ENCODE measurements around the gene STUB1. TPM values are rescaled to one million over a fixed set of nuclear protein-coding genes. Genes with fewer than 3 reads are reported as not detected.
"Not testable (repeated sequence)": the region's sequence is repeated elsewhere in the genome, so short reads cannot be mapped to it uniquely, and the experiment has no call there.

Gene STUB1
- total and polyA plus RNA-seq, 2 donors, result 70.2 to 122 TPM

DNA sequence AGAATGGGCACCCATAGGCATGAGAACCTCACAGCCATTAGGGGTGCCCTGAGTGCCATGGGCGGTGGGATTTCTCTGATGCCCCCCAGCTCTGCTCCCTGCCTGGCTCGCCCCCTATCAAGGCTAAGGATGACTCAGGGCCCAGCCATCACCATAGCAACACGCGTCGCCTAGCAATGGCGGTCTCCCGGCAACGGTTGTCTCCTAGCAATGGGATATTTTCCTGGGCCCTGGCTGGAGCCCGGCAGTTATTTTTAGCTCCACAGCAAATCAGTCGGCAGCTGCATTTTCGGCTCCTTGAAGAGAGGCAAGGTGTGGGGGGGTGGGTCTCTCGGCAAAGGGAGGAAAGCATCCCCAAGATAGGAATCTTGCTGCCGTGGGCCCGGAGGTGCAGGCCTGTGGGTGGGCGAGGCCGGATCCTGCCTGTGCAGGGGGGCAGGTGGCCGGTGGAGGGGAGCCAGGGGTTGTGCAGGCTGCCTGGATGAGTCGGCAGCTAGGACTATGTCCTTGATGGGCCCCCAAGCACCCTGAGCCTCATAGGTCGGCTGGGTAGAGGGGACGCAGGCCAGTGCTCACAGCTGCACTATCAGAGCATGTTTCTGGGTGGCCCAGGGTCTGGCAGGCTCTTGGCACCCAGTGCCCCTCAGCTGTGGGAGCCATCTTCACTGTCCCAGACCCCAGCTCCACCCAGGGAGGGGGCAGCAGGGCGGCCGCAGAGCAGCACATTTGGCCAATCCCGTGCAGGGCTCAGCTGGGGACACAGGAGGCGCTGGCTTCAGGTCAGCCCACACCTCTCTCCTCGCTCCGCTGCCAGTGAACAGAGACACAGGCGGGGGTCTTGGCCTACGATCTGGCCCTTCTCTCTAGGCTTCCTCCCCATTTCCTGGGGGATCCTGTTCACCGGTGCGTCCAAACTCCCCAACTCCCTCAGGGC, 29.6 kb downstream of the STUB1 start:
- H3K4me1 ChIP-seq (ENCODE audit: control insufficient read depth in 2 of 2, insufficient read depth in 2 of 2, low read length in 2 of 2), result peaks cover 5 to 15% of the 10 kb centered on the region in 2 donors
- no peaks in the 10 kb centered on the region for H3K9me3 ChIP-seq (ENCODE audit: control insufficient read depth in 2 of 2, insufficient read depth in 1 of 2, low read length in 1 of 2)
- DNase-seq (ENCODE audit: low read depth in 6 of 9, low spot score in 9 of 9), result no peak
- 49% methylated on average over 30 of the region's 30 CpGs for WGBS
- no peaks in the 10 kb centered on the region for H3K36me3 ChIP-seq (ENCODE audit: control insufficient read depth in 2 of 2, insufficient read depth in 2 of 2, low read length in 1 of 2)
- no peak overlapping the region for H3K4me3 ChIP-seq (ENCODE audit: low read length in 2 of 2)
- peaks cover 34 to 82% of the 10 kb centered on the region in 2 donors for H3K27me3 ChIP-seq (ENCODE audit: control insufficient read depth in 2 of 2, insufficient read depth in 1 of 2, low read length in 1 of 2)
- H3K27ac ChIP-seq (ENCODE audit: low read depth in 1 of 2, low read length in 1 of 2), result no peak overlapping the region

DNA sequence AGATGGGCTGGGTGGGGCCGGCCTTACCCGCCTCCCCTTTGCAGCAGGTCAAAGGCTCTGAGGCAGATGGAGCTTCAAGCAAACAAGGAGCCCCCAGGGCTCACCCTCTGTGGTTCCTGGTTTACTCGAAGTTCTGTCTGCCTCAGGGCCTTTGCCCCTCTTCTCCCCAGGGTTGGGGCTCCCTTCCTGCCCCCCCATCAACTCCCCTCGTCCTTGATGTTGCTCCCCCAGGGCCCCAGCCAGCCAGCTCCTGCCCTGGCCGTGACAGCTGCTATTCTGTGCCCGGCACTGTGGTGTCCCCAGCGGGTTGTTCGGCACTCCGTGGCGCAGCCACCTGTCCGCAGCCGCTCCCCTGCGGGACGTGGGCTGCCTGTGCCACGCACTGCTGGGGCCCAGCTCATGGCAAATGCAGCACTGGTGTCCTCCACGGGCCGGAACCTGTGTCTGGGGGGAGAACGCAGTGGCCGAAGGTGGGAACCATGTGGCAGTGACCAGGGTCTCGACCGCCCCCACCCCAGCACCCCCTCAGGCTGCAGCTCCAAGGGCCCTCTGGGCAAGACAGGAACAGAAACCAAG, 30.4 kb downstream of the STUB1 start:
- Histone ChIP-seq H3K27me3 (ENCODE audit: control insufficient read depth in 2 of 2, insufficient read depth in 1 of 2, low read length in 1 of 2) (peaks cover 26 to 81% of the 10 kb centered on the region in 2 donors), H3K9me3 (ENCODE audit: control insufficient read depth in 2 of 2, insufficient read depth in 1 of 2, low read length in 1 of 2) (no peaks in the 10 kb centered on the region), H3K27ac (ENCODE audit: low read depth in 1 of 2, low read length in 1 of 2) (no peak overlapping the region), H3K4me1 (ENCODE audit: control insufficient read depth in 2 of 2, insufficient read depth in 2 of 2, low read length in 2 of 2) (peaks cover 5 to 15% of the 10 kb centered on the region in 2 donors), H3K4me3 (ENCODE audit: low read length in 2 of 2) (no peak overlapping the region), H3K36me3 (ENCODE audit: control insufficient read depth in 2 of 2, insufficient read depth in 2 of 2, low read length in 1 of 2) (no peaks in the 10 kb centered on the region)
- 77% methylated on average over 21 of the region's 21 CpGs for WGBS
- no peak for DNase-seq (ENCODE audit: low read depth in 6 of 9, low spot score in 9 of 9)

DNA sequence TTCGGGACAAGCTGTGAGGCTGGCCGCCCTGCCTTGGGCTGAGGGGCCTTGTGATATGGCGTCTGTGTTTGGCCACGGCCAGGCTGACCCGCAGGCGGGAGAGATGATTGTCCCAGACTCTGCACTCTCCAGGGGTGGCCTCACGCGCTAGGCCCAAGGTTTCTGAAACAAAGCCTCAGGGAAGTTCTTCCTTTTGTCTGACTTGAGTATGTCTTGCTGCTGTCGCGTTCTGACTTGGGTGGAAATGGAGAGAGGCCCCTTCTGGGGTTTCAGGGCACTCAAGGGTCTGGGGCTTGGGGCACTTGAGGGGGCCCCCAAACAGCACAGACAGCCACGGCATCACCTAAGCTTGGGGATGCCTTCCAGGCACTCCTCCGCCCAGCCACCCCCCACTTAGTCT, 30.9 kb downstream of the STUB1 start:
- peaks cover 8 to 17% of the 10 kb centered on the region in 2 donors for H3K4me1 ChIP-seq (ENCODE audit: control insufficient read depth in 2 of 2, insufficient read depth in 2 of 2, low read length in 2 of 2)
- H3K27ac ChIP-seq (ENCODE audit: low read depth in 1 of 2, low read length in 1 of 2), result no peak overlapping the region
- H3K4me3 ChIP-seq (ENCODE audit: low read length in 2 of 2), result no peak overlapping the region
- no peak for DNase-seq (ENCODE audit: low read depth in 6 of 9, low spot score in 9 of 9)
- peaks cover 21 to 83% of the 10 kb centered on the region in 2 donors for H3K27me3 ChIP-seq (ENCODE audit: control insufficient read depth in 2 of 2, insufficient read depth in 1 of 2, low read length in 1 of 2)
- WGBS, result 85% methylated on average over 12 of the region's 12 CpGs
- H3K9me3 ChIP-seq (ENCODE audit: control insufficient read depth in 2 of 2, insufficient read depth in 1 of 2, low read length in 1 of 2), result no peaks in the 10 kb centered on the region
- no peaks in the 10 kb centered on the region for H3K36me3 ChIP-seq (ENCODE audit: control insufficient read depth in 2 of 2, insufficient read depth in 2 of 2, low read length in 1 of 2)

DNA sequence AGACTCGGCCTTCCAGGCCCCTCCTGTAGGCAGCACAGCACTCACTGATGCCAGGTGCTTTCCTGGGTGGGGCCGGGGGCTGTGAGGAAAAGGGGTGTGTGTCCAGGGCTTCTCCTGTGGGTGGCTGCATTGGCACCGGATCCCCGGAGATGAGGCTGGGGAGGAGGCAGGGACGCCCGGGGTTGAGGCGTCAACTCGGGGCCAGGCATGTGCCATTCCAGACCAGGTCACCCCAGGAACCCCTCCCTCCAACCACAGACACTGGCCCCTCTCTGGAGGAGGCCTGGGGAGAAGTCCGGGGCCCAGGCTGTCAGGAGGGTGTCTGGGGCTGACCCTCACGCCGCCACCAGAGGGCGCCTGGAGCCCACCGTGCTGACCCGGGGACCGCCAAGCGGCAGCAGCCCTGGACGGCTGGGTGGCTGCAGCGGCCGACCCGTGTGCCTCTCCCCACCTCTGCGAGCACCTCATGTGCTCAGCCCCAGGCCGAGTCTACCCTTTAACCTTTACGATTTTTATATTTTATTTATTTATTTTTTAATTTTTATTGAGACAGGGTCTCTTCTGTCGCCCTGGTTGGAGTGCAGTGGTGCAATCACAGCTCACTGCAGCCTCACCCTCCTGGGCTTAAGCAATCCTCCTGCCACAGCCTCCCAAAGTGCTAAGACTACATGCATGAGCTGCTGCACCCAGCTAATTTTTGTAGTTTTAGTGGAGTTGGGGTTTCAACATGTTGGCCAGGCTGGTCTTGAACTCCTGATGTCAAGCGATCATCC, 31.5 kb downstream of the STUB1 start:
- Histone ChIP-seq H3K27me3 (ENCODE audit: control insufficient read depth in 2 of 2, insufficient read depth in 1 of 2, low read length in 1 of 2) (peaks cover 15 to 83% of the 10 kb centered on the region in 2 donors), H3K4me1 (ENCODE audit: control insufficient read depth in 2 of 2, insufficient read depth in 2 of 2, low read length in 2 of 2) (peaks cover 14 to 19% of the 10 kb centered on the region in 2 donors), H3K4me3 (ENCODE audit: low read length in 2 of 2) (no peak overlapping the region), H3K36me3 (ENCODE audit: control insufficient read depth in 2 of 2, insufficient read depth in 2 of 2, low read length in 1 of 2) (no peaks in the 10 kb centered on the region), H3K27ac (ENCODE audit: low read depth in 1 of 2, low read length in 1 of 2) (no peak overlapping the region), H3K9me3 (ENCODE audit: control insufficient read depth in 2 of 2, insufficient read depth in 1 of 2, low read length in 1 of 2) (no peaks in the 10 kb centered on the region)
- WGBS, result 14% methylated on average over 25 of the region's 25 CpGs
- DNase-seq (ENCODE audit: low read depth in 6 of 9, low spot score in 9 of 9), result peak in 2 of 9 donors; percentile 69 to 79

DNA sequence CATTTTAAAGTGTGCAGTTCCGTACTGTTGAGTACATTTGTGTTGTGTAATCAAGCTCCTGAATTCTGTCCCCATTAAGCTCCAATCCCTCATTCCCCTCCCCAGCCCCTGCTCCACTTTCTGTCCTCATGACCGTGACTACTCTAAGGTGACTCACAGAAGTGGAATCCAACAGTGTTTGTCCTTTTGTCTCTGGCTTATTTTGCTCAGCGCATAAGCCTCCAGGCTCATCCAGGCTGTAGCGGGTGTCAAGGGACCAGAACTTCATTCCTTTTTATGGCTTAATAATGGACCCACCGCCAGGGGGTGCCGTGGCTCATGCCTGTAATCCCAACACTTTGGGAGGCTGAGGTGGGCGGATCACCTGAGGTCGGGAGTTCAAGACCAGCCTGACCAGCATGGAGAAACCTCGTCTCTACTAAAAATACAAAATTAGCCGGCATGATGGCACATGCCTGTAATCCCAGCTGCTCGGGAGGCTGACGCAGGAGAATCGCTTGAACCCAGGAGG, 32.6 kb downstream of the STUB1 start:
- DNase-seq (ENCODE audit: low read depth in 6 of 9, low spot score in 9 of 9), result peak in 1 of 9 donors; percentile 55
- H3K27ac ChIP-seq (ENCODE audit: low read depth in 1 of 2, low read length in 1 of 2); H3K9me3 ChIP-seq (ENCODE audit: control insufficient read depth in 2 of 2, insufficient read depth in 1 of 2, low read length in 1 of 2); H3K4me3 ChIP-seq (ENCODE audit: low read length in 2 of 2); H3K36me3 ChIP-seq (ENCODE audit: control insufficient read depth in 2 of 2, insufficient read depth in 2 of 2, low read length in 1 of 2): not testable (repeated sequence)
- H3K4me1 ChIP-seq (ENCODE audit: control insufficient read depth in 2 of 2, insufficient read depth in 2 of 2, low read length in 2 of 2), result peaks cover 14 to 26% of the 10 kb centered on the region in 2 donors
- WGBS, result 58% methylated on average over 13 of the region's 13 CpGs
- peaks cover 8 to 83% of the 10 kb centered on the region in 2 donors for H3K27me3 ChIP-seq (ENCODE audit: control insufficient read depth in 2 of 2, insufficient read depth in 1 of 2, low read length in 1 of 2)

DNA sequence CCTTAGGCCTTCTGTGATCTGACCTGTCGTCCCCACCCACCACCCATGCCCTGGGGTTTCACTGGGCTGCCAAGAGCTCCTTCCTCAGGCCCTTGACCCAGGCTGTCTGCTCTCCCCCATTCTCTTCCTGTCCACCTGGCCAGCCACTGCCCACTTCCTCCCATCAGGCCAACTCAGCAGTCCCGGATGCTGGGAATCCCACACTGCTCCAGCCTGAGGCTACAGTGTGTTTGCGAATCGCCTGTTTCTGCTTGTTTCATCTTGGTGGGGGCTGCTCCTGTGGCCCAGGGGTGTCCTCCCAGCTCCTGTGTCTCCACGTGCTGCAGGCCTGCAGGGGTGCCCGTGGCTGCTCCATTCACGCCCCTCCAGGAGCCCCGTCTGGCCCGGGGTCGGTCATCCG, 33.9 kb downstream of the STUB1 start:
- peaks cover 8 to 74% of the 10 kb centered on the region in 2 donors for H3K27me3 ChIP-seq (ENCODE audit: control insufficient read depth in 2 of 2, insufficient read depth in 1 of 2, low read length in 1 of 2)
- WGBS, result 71% methylated on average over 11 of the region's 11 CpGs
- H3K27ac ChIP-seq (ENCODE audit: low read depth in 1 of 2, low read length in 1 of 2), result no peak overlapping the region
- H3K4me3 ChIP-seq (ENCODE audit: low read length in 2 of 2), result no peak overlapping the region
- H3K4me1 ChIP-seq (ENCODE audit: control insufficient read depth in 2 of 2, insufficient read depth in 2 of 2, low read length in 2 of 2), result peaks cover 24 to 39% of the 10 kb centered on the region in 2 donors
- H3K9me3 ChIP-seq (ENCODE audit: control insufficient read depth in 2 of 2, insufficient read depth in 1 of 2, low read length in 1 of 2), result no peaks in the 10 kb centered on the region
- DNase-seq (ENCODE audit: low read depth in 6 of 9, low spot score in 9 of 9), result no peak
- H3K36me3 ChIP-seq (ENCODE audit: control insufficient read depth in 2 of 2, insufficient read depth in 2 of 2, low read length in 1 of 2), result no peaks in the 10 kb centered on the region

DNA sequence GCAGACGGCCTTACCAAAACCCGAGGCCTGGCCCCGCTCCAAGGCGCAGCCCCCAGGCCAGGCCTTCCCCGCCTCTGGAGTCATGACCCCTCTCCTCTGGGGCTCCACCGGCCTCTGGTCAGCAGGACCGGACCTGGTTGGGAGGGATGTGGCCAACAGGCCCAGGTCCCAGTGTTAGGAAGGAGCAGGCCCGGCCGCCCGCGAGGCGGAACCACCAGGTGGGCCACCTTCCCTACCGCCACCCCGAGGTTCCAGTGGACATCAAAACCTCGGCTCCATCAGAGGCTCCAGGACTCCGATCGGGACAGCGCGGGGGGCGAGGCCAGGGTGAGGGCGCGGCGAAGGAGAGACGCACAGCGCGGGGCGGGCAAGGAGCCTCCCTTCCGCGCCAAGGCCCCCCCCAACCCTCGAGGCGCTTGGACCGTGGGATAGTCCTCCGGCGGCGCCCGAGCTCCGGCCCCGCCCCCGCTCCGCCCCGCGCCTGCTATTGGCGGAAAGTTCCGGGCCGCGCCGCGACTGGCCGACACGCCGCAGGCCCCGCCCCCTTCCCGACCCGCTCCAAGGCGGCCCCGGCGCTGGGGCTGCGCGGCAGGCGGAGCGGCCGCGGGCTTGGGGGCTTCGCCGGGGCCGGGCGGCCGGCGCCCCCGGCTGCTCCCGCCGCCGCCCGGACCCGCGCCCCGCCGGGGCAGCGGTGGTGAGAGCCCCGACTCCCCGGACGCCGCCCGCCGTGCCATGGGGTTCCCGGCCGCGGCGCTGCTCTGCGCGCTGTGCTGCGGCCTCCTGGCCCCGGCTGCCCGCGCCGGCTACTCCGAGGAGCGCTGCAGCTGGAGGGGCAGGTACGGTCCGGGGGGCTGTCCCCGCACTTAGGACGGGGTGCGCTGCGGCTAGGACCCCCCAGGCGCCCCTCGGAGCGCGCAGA, 34.6 kb downstream of the STUB1 start, which contains the start of gene METRN:
Gene METRN (plus strand): TSS at position 561 of the 919 bp plus-strand sequence. CDS start 172 bp downstream, at position 733.
- peaks cover 31 to 46% of the 10 kb centered on the region in 2 donors for H3K4me1 ChIP-seq (ENCODE audit: control insufficient read depth in 2 of 2, insufficient read depth in 2 of 2, low read length in 2 of 2)

More for the DNA sequence above, 34.6 kb downstream of the STUB1 start, which contains the start of gene METRN:
- peak within 1 kb of the TSS in 1 of 2 donors; percentile 18 for H3K27ac ChIP-seq (ENCODE audit: low read depth in 1 of 2, low read length in 1 of 2)
- DNase-seq (ENCODE audit: low read depth in 6 of 9, low spot score in 9 of 9), result peak in 6 of 9 donors; percentile 75 to 92 (median 86)
- H3K27me3 ChIP-seq (ENCODE audit: control insufficient read depth in 2 of 2, insufficient read depth in 1 of 2, low read length in 1 of 2), result peaks cover 8 to 66% of the 10 kb centered on the region in 2 donors
- WGBS, result 6% methylated on average over 108 of the region's 108 CpGs
- H3K36me3 ChIP-seq (ENCODE audit: control insufficient read depth in 2 of 2, insufficient read depth in 2 of 2, low read length in 1 of 2), result no peaks in the 10 kb centered on the region
- peak within 1 kb of the TSS; percentile 26 to 88 for H3K4me3 ChIP-seq (ENCODE audit: low read length in 2 of 2)
- H3K9me3 ChIP-seq (ENCODE audit: control insufficient read depth in 2 of 2, insufficient read depth in 1 of 2, low read length in 1 of 2), result no peaks in the 10 kb centered on the region

Data from thymus (tissue), 11 donors.